ENCODE data around the gene SMAD6.

SMAD6 gene

DNA sequence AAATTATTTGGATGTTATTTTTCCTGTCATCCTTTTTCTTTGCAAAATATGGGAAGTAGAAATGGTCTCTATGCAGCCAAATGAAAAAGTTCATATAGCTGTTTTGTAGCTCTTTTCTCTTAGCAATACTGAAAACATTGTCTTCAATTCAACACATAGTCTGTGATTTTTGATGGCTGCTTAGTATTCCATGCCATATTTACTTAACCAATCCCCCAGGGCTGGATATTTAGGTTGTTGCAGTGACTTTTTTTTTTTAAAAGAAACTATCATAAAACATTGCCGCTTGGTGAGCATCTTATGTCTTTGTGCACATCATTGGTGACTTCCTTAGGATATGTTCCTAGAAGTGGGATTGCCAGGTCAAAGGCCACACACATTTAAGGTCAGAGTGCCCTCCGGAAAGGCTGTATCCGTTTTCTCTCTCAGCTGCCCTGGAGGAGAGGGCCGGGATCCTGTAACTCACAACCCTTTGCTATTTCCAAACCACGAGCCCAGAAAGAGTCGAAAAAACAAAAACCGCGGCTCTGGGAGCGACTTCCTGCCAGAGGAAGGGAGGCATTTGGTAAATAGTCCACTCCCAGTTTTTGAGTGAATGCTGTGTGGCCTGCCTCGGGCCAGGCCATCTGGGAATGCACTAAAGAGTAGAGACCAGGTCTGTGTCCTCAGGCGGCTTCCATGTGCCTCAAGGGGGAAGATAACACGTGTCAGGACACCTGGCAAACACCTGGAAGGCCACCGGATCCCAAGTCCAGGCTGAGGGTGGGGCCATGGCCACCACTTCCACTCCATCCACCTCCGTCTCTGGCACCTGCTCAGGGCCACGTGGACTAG, 41.9 kb downstream of the SMAD6 start:
- POLR2A ChIA-PET (ENCODE audit: low non-redundant PET) = no interaction called here
- TF ChIP-seq, protein P1, sequence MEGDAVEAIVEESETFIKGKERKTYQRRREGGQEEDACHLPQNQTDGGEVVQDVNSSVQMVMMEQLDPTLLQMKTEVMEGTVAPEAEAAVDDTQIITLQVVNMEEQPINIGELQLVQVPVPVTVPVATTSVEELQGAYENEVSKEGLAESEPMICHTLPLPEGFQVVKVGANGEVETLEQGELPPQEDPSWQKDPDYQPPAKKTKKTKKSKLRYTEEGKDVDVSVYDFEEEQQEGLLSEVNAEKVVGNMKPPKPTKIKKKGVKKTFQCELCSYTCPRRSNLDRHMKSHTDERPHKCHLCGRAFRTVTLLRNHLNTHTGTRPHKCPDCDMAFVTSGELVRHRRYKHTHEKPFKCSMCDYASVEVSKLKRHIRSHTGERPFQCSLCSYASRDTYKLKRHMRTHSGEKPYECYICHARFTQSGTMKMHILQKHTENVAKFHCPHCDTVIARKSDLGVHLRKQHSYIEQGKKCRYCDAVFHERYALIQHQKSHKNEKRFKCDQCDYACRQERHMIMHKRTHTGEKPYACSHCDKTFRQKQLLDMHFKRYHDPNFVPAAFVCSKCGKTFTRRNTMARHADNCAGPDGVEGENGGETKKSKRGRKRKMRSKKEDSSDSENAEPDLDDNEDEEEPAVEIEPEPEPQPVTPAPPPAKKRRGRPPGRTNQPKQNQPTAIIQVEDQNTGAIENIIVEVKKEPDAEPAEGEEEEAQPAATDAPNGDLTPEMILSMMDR (conservative IDR thresholded peaks at IDR 0.05; ENCODE audit: low read depth) = no peak
- CTCF ChIA-PET = interaction anchor here (0.6 to 1.0 kb wide), 3 partner anchors 12 to 99 kb away, joined by 3 to 10 read pairs (median 4); no protein-coding TSS in a partner anchor
- DNase-seq (ENCODE audit: low spot score) = no peak
- H3K27ac ChIP-seq = no peak overlapping the region

DNA sequence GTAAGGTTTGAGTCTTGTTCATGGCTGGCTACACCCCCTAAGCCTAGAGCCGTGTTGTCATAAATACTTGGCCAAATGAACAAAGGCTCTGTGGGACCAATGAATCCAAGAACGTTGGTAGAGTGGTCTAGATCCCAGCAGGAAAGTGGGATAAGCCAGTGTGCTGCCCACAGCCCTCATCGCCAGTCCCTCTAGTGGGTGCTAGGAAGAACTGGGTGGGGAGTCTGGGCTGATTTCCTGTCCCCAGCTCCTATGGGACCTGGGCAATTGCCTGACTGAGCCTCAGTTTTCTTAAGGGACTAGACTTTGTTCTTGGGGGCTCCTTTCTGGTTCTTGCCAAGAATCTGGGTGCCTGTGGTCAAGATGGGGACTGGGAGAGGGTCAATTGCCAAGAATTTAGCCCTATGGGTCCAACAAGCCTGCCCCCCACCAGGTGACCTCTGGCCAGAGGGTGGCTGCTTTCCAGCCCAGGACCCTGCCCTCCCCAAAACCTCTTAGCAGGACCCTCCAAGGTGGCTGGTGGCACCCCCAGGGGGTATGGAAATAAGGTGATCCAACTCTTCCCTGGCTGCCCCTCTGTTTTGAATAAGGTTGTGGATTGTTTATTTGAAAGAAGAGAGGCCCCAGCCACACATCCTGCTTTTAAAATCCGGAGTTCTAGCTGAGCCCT, 42.7 kb downstream of the SMAD6 start:
- DNase-seq (ENCODE audit: low spot score) = no peak
- TF ChIP-seq, protein P1 (conservative IDR thresholded peaks at IDR 0.05; ENCODE audit: low read depth) = no peak
- ChIA-PET CTCF (interaction anchor here (0.6 kb wide), 1 partner anchor 11 kb away, joined by 10 read pairs; no protein-coding TSS in a partner anchor), POLR2A (ENCODE audit: low non-redundant PET) (no interaction called here)
- H3K27ac ChIP-seq = no peak overlapping the region

DNA sequence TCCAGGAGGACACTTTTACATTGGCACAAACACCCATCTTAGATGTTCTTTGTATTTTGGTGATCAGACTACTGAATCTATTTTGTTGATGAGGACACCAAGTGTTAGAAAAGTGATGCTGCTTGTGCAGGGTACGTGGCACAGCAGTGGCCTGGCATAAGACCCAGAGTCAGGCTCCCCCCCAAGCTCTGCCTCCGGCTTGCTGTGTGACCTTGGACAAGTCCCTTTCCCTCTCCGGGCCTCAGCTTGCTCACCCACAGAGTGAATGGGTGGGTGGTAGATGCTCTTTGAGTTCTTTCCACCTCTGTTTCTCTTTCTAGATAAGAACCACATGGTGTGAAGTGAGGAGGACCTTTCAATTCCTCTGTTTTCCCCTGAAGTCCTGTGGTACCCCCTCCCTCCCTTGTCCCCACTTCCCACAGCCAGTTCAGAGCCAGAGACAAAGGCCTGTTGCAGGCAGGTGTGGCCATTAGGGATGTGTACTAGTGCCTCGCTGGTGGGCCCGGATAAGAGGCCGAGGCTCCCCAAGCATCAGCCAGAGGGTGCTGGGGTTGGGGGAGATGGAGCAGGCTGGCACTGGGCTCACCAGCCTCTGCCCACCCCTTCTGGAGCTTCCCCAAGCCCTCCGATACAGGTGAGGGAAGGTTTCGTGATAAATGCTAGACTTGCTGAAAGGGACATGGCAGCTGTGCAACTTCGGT, 43.6 kb downstream of the SMAD6 start:
- TF ChIP-seq, protein P1 (conservative IDR thresholded peaks at IDR 0.05; ENCODE audit: low read depth) = no peak
- POLR2A ChIA-PET (ENCODE audit: low non-redundant PET) = interaction anchor here (0.6 kb wide), 1 partner anchor 18 kb away, joined by 3 read pairs; no protein-coding TSS in a partner anchor
- H3K27ac ChIP-seq = no peak overlapping the region

DNA sequence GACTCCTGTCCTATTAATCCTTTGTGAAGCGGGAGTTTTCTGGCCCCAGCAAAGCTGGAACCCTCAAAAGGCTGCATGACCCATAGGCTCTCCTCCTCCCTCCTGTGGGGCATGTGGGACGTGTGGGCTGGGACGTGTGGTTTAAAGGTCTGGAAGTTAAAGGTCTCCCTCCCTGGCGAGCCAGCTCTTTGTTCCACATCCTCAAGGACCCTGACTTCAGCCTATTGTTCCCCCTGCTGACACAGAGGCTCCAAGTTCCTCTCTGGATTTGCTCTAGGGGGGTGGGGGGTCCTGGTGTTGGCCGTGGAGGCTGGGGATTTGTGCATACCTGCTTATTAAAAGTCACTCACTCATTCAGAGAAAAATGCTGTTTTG, 44.2 kb downstream of the SMAD6 start:
- ChIA-PET CTCF (interaction anchor here (0.5 to 1.1 kb wide), 2 partner anchors 20 to 28 kb away, joined by 3 read pairs; no protein-coding TSS in a partner anchor), POLR2A (ENCODE audit: low non-redundant PET) (interaction anchor here (0.6 kb wide), 1 partner anchor 18 kb away, joined by 3 read pairs; no protein-coding TSS in a partner anchor)
- no peak for DNase-seq (ENCODE audit: low spot score)
- no peak overlapping the region for H3K27ac ChIP-seq
- TF ChIP-seq, protein P1 (conservative IDR thresholded peaks at IDR 0.05; ENCODE audit: low read depth) = no peak

More for the DNA sequence above, 43.6 kb downstream of the SMAD6 start:
- CTCF ChIA-PET = interaction anchor here (0.5 to 1.1 kb wide), 2 partner anchors 20 to 28 kb away, joined by 3 read pairs; no protein-coding TSS in a partner anchor
- DNase-seq (ENCODE audit: low spot score) = no peak

DNA sequence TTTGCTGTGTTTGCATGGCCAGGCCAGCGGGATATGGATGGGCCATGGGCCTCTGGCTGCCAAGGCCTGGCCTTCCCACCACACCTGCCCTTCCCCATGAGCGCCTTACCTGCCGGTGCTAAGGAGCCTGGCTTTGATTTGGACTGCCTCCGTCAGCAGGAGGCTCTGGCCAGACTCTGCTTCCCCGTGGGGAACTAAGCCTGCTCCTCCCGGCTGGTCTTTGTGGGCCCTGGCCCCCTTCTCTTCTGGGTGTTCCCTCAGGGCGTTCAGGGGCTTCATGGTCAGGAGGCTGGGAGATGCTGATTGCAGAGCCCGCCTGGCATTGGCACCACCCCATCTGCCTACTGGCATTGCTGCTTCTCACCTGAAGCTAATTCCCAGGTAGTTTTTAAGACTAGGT, 45.2 kb downstream of the SMAD6 start:
- H3K27ac ChIP-seq = no peak overlapping the region
- TF ChIP-seq, protein P1 (conservative IDR thresholded peaks at IDR 0.05; ENCODE audit: low read depth) = no peak
- ChIA-PET POLR2A (ENCODE audit: low non-redundant PET) (no interaction called here), CTCF (interaction anchor here (1.1 kb wide), 1 partner anchor 27 kb away, joined by 3 read pairs; no protein-coding TSS in a partner anchor)
- DNase-seq (ENCODE audit: low spot score) = no peak

Measured in RWPE1 (cell line).